ENCODE results near the gene SRGN.

DNA sequence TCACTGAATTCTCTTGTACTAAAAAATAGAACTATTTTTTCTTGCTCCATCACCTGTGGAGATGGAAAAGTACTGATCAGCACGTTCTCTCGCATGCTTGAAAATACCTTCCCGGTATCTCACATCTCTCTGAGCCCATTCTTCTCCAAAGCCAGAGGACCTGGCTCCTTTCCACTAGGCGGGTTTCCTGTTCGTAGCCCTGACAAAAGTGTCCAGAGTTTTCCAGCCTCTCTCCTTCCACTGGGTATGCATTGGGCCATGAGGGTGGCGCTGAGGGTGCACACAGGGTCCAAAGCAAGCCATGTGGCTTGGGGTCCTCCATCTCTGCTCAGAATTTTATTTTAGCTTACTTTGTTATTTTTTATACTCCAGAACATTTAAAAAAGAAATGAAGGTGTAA is 16.3 kb upstream of the SRGN start:
- TF ChIP-seq, protein P1, sequence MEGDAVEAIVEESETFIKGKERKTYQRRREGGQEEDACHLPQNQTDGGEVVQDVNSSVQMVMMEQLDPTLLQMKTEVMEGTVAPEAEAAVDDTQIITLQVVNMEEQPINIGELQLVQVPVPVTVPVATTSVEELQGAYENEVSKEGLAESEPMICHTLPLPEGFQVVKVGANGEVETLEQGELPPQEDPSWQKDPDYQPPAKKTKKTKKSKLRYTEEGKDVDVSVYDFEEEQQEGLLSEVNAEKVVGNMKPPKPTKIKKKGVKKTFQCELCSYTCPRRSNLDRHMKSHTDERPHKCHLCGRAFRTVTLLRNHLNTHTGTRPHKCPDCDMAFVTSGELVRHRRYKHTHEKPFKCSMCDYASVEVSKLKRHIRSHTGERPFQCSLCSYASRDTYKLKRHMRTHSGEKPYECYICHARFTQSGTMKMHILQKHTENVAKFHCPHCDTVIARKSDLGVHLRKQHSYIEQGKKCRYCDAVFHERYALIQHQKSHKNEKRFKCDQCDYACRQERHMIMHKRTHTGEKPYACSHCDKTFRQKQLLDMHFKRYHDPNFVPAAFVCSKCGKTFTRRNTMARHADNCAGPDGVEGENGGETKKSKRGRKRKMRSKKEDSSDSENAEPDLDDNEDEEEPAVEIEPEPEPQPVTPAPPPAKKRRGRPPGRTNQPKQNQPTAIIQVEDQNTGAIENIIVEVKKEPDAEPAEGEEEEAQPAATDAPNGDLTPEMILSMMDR (IDR thresholded peaks at IDR 0.05): no peak
- TF ChIP-seq POLR2A (IDR thresholded peaks at IDR 0.05): no peak

All from heart left ventricle (tissue), 13 donors.